Measurements from ENCODE around the gene C1S.

GRCh38 chr12:7045913-7046312 lies 14.6 kb upstream of the C1S start:
- no peak for TF ChIP-seq CTCF (IDR thresholded peaks at IDR 0.05)
- TF ChIP-seq POLR2A (IDR thresholded peaks at IDR 0.05) = no peak
